ENCODE results near the gene PTGFRN. TPM values are rescaled to one million over a fixed set of nuclear protein-coding genes. Genes with fewer than 3 reads are reported as not detected.
A peak's percentile ranks its signal among the peaks of the same experiment; 100 is the strongest.

Gene PTGFRN
- total RNA-seq, 2 donors from 2014 or later, result 37.1 to 70.7 TPM

- TF ChIP-seq POLR2A (IDR thresholded peaks at IDR 0.05) (no peak), POLR2AphosphoS5 (IDR thresholded peaks at IDR 0.05) (no peak)
- TF ChIP-seq, protein P1, sequence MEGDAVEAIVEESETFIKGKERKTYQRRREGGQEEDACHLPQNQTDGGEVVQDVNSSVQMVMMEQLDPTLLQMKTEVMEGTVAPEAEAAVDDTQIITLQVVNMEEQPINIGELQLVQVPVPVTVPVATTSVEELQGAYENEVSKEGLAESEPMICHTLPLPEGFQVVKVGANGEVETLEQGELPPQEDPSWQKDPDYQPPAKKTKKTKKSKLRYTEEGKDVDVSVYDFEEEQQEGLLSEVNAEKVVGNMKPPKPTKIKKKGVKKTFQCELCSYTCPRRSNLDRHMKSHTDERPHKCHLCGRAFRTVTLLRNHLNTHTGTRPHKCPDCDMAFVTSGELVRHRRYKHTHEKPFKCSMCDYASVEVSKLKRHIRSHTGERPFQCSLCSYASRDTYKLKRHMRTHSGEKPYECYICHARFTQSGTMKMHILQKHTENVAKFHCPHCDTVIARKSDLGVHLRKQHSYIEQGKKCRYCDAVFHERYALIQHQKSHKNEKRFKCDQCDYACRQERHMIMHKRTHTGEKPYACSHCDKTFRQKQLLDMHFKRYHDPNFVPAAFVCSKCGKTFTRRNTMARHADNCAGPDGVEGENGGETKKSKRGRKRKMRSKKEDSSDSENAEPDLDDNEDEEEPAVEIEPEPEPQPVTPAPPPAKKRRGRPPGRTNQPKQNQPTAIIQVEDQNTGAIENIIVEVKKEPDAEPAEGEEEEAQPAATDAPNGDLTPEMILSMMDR (IDR thresholded peaks at IDR 0.05), result no peak
- intact Hi-C loops (cut with DNase I), result no loop called here
- H3K4me1 ChIP-seq (replicated peaks), result no peaks in the 10 kb centered on the region
- 47% methylated on average over 3 of the region's 3 CpGs for WGBS
- H3K27ac ChIP-seq, result no peak overlapping the region
- no peak for DNase-seq (ENCODE audit: low spot score)
- H3K36me3 ChIP-seq, result no peaks in the 10 kb centered on the region
- H3K27me3 ChIP-seq (replicated peaks; ENCODE audit: insufficient read depth), result no peaks in the 10 kb centered on the region
- no peaks in the 10 kb centered on the region for H3K9me3 ChIP-seq
- H3K4me3 ChIP-seq, result no peak overlapping the region
Measured at GRCh38 chr1:117017648-117018047, 107.9 kb downstream of the PTGFRN start.

- Histone ChIP-seq H3K27me3 (replicated peaks; ENCODE audit: insufficient read depth) (no peaks in the 10 kb centered on the region), H3K4me3 (no peak overlapping the region), H3K27ac (no peak overlapping the region), H3K36me3 (no peaks in the 10 kb centered on the region), H3K9me3 (no peaks in the 10 kb centered on the region), H3K4me1 (replicated peaks) (no peaks in the 10 kb centered on the region)
- no peak for DNase-seq (ENCODE audit: low spot score)
- no peak for TF ChIP-seq POLR2A (IDR thresholded peaks at IDR 0.05)
- TF ChIP-seq, protein P1 (IDR thresholded peaks at IDR 0.05), result no peak
- no peak for TF ChIP-seq POLR2AphosphoS5 (IDR thresholded peaks at IDR 0.05)
- intact Hi-C loops (cut with DNase I), result no loop called here
- WGBS, result 23% methylated on average over 1 of the region's 1 CpG
Measured at GRCh38 chr1:117020526-117021156, 110.9 kb downstream of the PTGFRN start.

DNA sequence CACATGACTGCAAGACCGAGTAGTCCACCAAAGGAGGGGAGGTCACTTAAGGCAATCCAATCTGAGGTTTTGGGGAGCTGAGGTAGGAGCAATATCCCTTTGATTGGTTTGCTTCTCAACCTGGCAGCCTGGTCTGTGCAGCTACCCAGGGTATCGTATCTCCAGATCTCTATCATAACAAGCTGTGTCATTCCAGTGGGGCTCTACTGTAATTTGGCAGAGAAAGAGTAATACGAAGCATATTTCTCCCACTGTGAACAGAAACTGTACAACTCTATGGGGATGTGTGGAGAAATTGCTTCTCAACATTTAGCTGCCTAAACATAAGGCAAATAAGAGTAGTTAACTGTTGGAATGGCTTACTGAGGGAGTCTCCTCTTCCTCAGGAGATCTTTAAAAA, 112.4 kb downstream of the PTGFRN start:
- WGBS, result 71% methylated on average over 3 of the region's 3 CpGs

GRCh38 chr1:117025568-117025967, 115.9 kb downstream of the PTGFRN start:
- no peak for TF ChIP-seq POLR2AphosphoS5 (IDR thresholded peaks at IDR 0.05)
- TF ChIP-seq, protein P1 (IDR thresholded peaks at IDR 0.05), result no peak
- TF ChIP-seq POLR2A (IDR thresholded peaks at IDR 0.05), result no peak
- no peak for DNase-seq (ENCODE audit: low spot score)
- no peak overlapping the region for H3K27ac ChIP-seq
- no peaks in the 10 kb centered on the region for H3K9me3 ChIP-seq
- intact Hi-C loops (cut with DNase I), result no loop called here
- no peaks in the 10 kb centered on the region for H3K36me3 ChIP-seq
- WGBS, result over 99% methylated on average over 7 of the region's 7 CpGs
- H3K4me3 ChIP-seq, result no peak overlapping the region
- no peaks in the 10 kb centered on the region for H3K27me3 ChIP-seq (replicated peaks; ENCODE audit: insufficient read depth)
- no peaks in the 10 kb centered on the region for H3K4me1 ChIP-seq (replicated peaks)

More for the DNA sequence above, 112.4 kb downstream of the PTGFRN start:
- no peak overlapping the region for H3K4me3 ChIP-seq
- intact Hi-C loops (cut with DNase I), result no loop called here
- TF ChIP-seq, protein P1 (IDR thresholded peaks at IDR 0.05), result no peak
- TF ChIP-seq POLR2AphosphoS5 (IDR thresholded peaks at IDR 0.05), result no peak
- no peak for TF ChIP-seq POLR2A (IDR thresholded peaks at IDR 0.05)
- no peaks in the 10 kb centered on the region for H3K27me3 ChIP-seq (replicated peaks; ENCODE audit: insufficient read depth)
- H3K4me1 ChIP-seq (replicated peaks), result no peaks in the 10 kb centered on the region
- DNase-seq (ENCODE audit: low spot score), result no peak
- H3K27ac ChIP-seq, result no peak overlapping the region
- no peaks in the 10 kb centered on the region for H3K9me3 ChIP-seq
- H3K36me3 ChIP-seq, result no peaks in the 10 kb centered on the region

GRCh38 chr1:117026361-117026760, 116.6 kb downstream of the PTGFRN start:
- Histone ChIP-seq H3K27me3 (replicated peaks; ENCODE audit: insufficient read depth) (no peaks in the 10 kb centered on the region), H3K4me1 (replicated peaks) (no peaks in the 10 kb centered on the region), H3K9me3 (no peaks in the 10 kb centered on the region), H3K4me3 (no peak overlapping the region), H3K27ac (peak overlapping the region in 1 of 2 donors; percentile 29), H3K36me3 (no peaks in the 10 kb centered on the region)
- intact Hi-C loops (cut with DNase I), result no loop called here
- TF ChIP-seq POLR2A (IDR thresholded peaks at IDR 0.05) (no peak), POLR2AphosphoS5 (IDR thresholded peaks at IDR 0.05) (peak; percentile 43)
- TF ChIP-seq, protein P1 (IDR thresholded peaks at IDR 0.05), result no peak
- no peak for DNase-seq (ENCODE audit: low spot score)
- WGBS, result 33% methylated on average over 6 of the region's 6 CpGs
